Right hindlimb (tissue), 1 donor: ENCODE results near the gene RAP1GAP2.

ENCODE experiments used
- DNase-seq: peaks from one replicate; pipeline ENCODE4 v3.0.0-alpha.2; 2018

The RAP1GAP2 gene

DNA sequence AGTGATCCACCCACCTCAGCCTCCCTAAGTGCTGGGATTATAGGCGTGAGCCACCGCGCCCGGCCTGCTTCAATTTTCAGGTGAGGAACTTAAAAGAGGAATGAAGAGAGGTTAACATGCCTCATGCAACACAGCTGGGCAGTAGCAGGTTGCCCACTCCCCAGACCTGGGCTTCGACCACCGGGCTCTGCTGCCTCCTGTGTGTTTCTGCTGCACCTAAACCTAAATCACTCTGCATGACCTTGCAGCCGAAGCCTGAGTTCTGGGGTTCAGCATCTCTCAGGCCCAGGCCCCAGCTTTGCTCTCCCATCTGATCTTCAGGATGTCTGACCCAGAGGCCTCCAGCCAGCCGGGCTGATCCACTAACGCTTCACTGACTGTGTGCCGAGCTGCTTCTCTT is 154.6 kb downstream of the RAP1GAP2 start:
- no peak for DNase-seq

DNA sequence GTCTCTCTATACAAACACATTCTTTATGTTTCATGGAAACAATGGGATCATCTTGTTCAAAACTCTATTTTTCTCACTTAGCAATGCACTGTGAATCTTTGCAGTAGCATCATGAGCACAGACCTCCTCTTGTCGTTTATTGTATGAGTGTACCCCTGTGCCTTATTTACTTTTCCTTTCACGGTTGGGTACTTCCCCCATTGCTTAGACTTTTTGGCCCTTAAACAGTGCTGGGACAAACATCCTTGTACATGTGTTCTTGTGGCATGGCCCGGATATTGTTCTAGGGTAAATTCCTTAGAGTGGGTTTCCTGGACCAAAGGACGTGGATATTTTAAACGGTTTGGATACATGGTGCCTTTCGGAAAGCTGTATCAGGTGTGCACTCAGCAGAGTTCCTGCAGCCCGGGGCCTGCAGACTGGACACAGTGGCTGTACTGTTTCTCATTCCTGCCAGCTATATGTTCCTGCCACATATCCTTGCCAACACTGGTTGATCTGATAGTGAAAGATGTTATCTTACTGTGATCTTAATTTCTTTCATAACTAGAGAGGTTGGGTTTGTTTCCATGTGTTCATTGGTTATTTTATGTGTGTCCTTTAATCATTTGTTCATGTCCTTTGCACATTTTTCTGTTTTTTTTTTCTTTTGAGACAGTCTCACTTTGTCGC is 156.1 kb downstream of the RAP1GAP2 start:
- no peak for DNase-seq

- DNase-seq = no peak
Measured at GRCh38 chr17:2954898-2955445, 158.7 kb downstream of the RAP1GAP2 start.

- no peak for DNase-seq
Measured at GRCh38 chr17:2955931-2956582, 159.8 kb downstream of the RAP1GAP2 start.

DNA sequence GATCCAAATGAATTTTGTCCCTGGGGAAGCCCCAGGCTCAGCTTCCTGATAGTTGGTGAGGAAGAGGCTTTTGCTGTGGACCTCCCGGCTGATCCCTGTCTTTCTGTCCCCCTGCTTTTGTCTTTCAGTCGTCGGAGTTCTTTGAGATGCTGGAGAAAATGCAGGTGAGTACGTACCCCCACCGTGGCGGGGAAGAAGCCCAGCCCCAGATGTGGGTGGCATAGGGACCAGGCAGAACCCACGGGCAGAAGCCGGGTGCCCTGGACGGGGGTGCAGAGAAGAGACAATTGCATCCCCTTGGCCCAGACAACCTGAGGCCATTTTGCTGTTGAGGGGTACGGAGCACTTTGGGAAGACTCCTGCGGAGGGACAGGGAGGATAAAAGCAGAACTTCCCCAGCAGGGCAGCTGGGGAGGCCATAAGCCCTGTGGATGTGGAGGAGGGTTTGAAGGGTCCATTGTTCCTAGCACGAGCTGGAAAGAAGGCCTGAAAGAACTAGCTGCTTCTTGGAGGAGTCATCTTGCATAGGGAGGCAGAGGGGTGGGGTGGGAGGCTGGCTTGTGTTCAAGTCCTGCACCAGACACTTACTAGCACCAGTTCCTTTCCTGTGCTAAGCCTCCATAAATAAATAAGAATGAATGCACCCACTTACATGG is 161.5 kb downstream of the RAP1GAP2 start:
- no peak for DNase-seq

- no peak for DNase-seq
Measured at GRCh38 chr17:2958706-2959222, 162.5 kb downstream of the RAP1GAP2 start.

- no peak for DNase-seq
Measured at GRCh38 chr17:2959371-2960130, 163.3 kb downstream of the RAP1GAP2 start.

DNA sequence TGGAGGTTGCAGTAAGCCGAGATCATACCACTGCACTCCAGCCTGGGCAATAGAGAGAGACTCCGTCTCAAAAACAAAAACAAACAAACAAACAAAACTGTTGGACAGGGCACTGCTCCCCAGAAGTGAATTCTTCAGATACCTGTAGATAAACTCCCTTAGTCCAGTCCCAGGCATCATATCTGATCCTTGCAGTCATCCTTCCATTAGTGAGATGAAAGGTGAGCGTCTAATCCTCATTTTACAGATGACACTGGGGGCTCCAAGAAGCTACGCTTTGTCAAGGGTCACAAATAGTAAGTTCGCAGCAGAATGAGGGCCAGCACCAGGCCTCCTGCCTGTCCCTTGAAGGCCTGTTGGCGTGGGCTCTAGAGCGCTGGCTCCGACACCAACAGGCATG is 165.2 kb downstream of the RAP1GAP2 start:
- no peak for DNase-seq

DNA sequence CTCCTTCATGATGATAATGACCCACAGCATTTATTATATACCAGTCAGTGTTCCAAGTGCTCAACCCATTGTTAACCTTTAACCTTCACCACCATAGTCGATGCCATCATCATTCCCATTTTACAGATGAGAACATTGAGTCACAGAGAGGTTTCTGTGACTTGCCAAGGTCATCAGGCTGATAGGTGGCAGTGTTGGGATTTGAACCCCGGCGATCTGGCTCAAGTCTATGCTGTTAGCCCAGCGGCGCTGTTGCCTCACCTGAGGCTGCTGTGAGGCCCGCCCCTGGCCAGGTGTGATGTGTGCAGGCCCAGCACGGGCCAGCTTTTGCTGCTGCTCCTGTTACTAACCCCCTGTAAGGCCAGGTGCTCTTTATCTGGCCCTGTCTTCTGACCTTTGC is 166.0 kb downstream of the RAP1GAP2 start:
- no peak for DNase-seq

- no peak for DNase-seq
Measured at GRCh38 chr17:2962729-2963128, 166.5 kb downstream of the RAP1GAP2 start.

DNA sequence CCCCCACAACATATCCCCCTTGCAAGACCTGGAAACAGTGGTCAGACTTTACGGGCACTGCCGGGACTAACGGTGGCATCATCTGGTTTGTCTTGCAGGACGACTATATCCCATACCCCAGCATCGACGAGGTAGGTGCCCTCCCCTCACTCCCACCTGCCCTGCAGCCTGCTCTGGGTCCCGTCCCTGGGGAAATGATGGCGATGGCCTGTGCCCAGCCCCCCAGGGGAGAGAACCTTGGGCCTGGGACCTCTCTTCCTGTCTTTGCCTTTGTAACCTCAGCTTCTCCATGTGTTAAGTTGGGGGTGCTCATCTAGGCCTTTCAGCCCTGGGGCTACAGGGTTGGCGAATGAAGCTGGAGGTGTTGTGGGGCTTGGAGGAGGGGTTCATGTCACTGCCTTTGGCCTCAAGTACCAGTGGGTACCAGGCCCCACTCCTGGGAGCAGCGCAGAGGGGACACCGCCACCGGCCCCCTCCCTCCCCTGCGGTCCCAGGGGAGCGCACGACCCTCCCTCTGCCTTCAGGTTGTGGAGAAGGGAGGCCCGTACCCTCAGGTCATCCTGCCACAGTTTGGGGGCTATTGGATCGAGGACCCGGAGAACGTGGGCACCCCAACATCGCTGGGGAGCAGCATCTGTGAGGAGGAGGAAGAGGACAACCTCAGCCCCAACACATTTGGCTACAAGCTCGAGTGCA is 167.2 kb downstream of the RAP1GAP2 start:
- DNase-seq = no peak

DNA sequence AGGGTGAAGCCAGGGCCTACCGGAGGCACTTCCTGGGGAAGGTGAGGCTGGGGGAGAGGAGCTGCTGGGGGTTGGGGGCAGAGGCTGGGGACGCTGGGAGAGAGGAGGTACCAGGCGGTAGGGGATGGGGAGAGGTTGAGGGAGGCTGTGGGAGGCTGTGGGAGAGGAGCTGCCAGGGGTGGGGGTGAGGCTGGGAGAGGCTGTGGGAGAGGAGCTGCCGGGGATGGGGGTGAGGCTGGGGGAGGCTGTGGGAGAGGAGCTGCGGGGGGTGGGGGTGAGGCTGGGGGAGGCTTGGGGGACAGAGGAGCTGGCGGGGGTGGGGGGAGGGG is 167.8 kb downstream of the RAP1GAP2 start:
- DNase-seq = no peak

GRCh38 chr17:2964370-2964769 is 168.1 kb downstream of the RAP1GAP2 start:
- DNase-seq = no peak

GRCh38 chr17:2964831-2965230 is 168.6 kb downstream of the RAP1GAP2 start:
- no peak for DNase-seq

- no peak for DNase-seq
Measured at GRCh38 chr17:2965621-2966595, 169.7 kb downstream of the RAP1GAP2 start.

DNA sequence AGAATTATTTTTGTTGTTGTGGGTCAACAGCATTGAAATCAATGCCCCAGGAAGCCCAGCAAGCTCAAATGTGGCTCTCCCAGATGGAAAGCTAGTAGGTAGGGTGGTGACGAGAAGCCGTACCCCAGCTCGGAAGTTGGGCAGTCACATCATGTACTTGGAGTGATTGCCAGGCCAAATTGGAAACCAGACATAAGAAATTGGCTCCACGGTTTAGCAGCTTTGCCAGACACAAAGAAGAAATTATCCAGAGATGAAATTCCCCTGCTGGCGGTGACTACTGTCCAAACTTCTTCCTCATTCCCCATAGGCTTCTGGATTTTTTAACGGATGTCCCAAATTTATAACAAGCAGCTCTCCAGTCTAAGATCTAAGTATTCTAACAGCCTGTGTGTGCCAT is 171.3 kb downstream of the RAP1GAP2 start:
- DNase-seq = peak; percentile 40

DNA sequence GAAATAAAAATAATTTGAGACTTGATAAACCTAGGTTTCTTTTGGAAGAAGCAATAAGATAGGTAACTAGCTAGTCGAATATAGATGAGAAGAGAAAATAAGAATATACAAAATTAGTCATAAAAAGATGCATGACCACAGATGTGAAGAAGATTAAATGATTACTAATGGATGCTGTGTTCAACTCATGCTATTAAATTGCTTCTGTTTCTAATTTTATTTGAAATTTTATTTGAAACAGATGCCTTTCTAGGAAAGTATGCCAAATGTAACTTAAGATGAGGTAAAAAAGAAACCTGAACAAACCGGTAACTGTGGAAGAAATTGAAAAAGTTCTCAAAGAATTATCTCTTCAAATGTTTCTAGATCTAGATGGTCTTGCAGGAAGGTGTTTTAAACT is 175.6 kb downstream of the RAP1GAP2 start:
- no peak for DNase-seq

- no peak for DNase-seq
Measured at GRCh38 chr17:2972749-2973148, 176.5 kb downstream of the RAP1GAP2 start.

DNA sequence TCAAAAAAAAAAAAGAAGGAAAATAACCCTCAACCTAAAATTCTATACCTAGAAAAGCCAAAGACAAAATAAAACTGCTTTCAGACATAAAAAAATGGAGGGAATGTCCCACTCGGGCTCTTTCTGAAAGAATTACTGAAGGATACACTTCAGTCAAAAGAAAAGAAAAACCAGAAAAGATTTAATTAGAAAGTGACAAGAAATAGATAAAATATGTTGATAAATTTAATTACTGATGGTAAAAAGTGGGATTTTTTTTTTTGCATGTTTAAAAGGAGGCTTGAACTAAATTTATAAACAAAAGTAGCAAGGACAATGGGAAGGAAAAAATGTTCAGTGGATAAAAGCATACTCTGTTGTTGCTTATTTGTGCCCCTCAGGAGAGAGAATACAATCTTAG is 178.1 kb downstream of the RAP1GAP2 start:
- DNase-seq = no peak

GRCh38 chr17:2975469-2975958 is 179.3 kb downstream of the RAP1GAP2 start:
- DNase-seq = no peak

GRCh38 chr17:2977157-2977556 is 180.9 kb downstream of the RAP1GAP2 start:
- no peak for DNase-seq
